Measurements from ENCODE around the gene CLEC20A.
A peak's percentile ranks its signal among the peaks of the same experiment; 100 is the strongest.

The CLEC20A gene

DNA sequence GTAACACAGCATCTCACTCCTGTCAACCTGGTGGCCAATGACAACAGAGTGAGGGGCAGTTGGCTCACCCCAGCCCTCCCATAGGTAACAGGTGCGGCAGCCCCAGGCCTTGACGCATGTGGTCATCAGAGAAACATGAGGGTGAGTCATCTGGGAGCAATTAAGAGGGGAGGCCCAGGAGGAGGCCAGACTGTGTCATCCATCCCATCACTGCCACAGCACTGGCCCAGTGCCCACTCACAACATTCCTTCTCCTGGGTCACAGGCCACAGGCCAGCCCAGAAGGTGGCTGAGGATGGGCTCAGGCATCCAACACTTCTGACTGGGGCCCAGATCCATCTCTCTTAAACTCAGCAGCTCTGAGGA is 33.3 kb upstream of the CLEC20A start:
- DNase-seq (ENCODE audit: extremely low read depth, low read depth): peak; percentile 68
- TF ChIP-seq, protein P1, sequence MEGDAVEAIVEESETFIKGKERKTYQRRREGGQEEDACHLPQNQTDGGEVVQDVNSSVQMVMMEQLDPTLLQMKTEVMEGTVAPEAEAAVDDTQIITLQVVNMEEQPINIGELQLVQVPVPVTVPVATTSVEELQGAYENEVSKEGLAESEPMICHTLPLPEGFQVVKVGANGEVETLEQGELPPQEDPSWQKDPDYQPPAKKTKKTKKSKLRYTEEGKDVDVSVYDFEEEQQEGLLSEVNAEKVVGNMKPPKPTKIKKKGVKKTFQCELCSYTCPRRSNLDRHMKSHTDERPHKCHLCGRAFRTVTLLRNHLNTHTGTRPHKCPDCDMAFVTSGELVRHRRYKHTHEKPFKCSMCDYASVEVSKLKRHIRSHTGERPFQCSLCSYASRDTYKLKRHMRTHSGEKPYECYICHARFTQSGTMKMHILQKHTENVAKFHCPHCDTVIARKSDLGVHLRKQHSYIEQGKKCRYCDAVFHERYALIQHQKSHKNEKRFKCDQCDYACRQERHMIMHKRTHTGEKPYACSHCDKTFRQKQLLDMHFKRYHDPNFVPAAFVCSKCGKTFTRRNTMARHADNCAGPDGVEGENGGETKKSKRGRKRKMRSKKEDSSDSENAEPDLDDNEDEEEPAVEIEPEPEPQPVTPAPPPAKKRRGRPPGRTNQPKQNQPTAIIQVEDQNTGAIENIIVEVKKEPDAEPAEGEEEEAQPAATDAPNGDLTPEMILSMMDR (IDR thresholded peaks at IDR 0.05; ENCODE audit: low read depth, low read length, missing control alignments): no peak
- H3K4me3 ChIP-seq (replicated peaks; ENCODE audit: low read depth, low read length): no peak overlapping the region

DNA sequence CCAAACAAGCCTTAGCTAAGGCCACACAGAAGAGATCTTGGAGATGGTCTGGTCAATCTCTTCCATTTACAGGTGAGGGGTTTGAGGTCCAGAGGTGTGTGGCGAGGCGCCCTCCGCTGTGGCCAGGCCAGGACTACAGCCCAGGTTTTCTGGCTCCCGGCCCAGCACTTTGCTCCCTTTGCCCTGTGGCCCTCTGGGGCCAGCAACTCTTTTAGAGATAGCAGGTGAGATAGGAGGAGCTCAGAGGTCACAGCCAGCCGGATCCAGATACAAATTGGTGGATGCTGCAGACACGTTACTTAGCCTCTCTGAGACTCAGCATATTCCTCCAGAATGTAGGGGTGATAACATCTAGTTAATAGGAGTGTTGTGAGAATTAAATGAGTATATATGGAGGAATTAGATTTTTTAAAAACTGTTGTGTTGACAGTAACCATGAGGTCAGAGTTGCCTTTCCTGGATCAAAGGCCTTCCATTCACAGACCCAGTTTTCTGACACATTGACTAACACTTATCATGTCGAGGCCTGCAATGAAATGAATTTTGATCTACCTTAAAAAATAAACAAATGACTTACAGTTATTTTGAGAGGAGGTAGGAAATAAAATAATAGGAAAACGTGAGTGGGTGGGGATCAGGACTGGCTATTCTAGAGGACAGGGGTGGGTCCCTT is 32.7 kb upstream of the CLEC20A start:
- TF ChIP-seq, protein P1 (IDR thresholded peaks at IDR 0.05; ENCODE audit: low read depth, low read length, missing control alignments): no peak
- DNase-seq (ENCODE audit: extremely low read depth, low read depth): no peak

DNA sequence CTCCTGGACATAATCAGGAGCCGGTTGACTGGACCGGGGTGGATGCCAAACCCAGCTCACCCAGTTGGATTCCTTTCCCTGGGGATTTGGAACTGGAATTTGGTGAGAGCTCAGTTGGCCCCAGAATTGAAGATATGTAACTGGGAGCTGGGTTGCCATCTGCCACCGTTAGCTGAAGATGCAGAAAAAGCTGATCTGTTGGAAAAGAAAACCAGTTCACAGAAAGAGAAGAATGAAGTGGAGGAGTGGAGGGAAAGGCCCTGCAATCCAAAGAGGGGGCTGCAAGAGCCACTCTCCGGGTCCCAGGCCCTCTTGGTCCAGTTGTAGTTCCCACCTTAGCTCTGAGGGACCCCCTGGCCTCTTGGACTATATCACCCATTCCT is 32.2 kb upstream of the CLEC20A start:
- H3K4me3 ChIP-seq (replicated peaks; ENCODE audit: low read depth, low read length): no peak overlapping the region
- TF ChIP-seq, protein P1 (IDR thresholded peaks at IDR 0.05; ENCODE audit: low read depth, low read length, missing control alignments): no peak
- no peak for DNase-seq (ENCODE audit: extremely low read depth, low read depth)

More for the DNA sequence above, 32.7 kb upstream of the CLEC20A start:
- H3K4me3 ChIP-seq (replicated peaks; ENCODE audit: low read depth, low read length): no peak overlapping the region

DNA sequence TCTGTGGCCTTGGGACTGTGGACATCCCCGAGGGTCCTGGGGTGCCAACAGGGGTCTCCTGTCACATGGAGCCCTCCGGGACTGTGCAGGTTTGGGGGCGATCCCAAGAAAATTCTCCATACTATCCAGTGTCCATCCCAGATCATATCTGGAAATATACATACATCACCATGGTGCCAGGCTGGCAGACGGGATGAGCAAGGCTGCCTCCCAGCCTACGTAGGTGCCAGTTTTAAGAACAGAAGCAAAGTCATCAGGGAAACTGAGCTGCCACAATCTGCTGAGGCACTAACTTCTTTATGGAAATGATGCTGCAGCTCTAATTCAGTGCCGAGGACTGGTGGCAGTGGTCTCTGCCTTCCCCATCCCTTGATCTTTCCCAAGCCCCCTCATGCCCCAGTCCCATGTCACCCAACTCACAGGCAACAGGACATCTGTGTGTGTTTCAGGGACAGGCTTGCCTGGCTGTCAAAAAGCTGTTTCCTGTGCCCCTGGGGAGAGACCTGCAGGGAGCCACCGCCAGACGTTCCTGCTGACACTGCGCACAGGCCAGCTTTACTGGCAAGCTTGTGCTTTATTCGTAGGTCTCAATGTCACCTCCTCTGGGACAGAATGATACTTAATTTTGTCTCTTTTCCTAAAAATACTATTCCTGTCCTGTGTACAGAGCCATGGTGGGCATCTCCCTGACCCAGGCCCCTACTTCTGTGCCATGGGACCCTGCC is 31.6 kb upstream of the CLEC20A start:
- DNase-seq (ENCODE audit: extremely low read depth, low read depth): no peak
- H3K4me3 ChIP-seq (replicated peaks; ENCODE audit: low read depth, low read length): no peak overlapping the region
- TF ChIP-seq, protein P1 (IDR thresholded peaks at IDR 0.05; ENCODE audit: low read depth, low read length, missing control alignments): no peak

DNA sequence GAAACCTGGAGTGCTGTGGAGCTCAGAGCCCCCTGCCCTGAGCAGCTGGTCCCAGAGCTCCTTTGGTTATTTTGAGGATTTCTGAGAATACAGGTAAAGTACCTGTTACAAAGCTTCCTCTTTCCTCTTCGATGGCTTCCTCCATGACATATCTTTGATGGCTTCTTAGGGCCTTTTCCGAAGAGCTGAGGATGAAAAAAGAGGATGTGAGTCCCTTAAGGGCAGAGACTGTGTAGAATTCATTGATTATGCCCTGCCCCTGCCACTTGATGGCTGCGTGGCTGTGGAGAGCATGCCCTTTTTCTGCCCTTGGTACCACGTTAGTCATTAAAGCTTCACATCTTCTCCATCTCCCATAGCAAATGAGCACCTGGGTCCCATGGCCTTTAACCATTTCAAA is 30.4 kb upstream of the CLEC20A start:
- TF ChIP-seq, protein P1 (IDR thresholded peaks at IDR 0.05; ENCODE audit: low read depth, low read length, missing control alignments): no peak
- DNase-seq (ENCODE audit: extremely low read depth, low read depth): no peak
- H3K4me3 ChIP-seq (replicated peaks; ENCODE audit: low read depth, low read length): no peak overlapping the region

DNA sequence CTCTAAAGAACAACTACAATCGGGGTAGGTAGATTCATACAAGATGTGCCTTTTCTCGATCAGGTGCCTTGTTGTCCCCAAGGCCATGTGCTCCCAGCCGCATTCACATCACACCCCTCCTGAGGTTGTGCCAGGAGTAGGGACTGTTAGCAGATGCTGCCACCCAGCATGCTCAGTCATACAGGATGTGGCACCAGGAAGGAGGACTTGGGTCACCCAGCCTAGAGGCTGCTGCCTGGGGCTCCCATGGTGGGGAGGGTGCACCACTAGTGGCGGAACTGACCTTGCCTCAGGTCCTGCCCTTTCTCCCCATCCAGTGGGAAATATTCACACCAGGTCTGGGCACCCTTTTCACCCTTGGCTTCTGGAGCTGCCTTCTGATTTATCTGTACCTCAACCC is 24.5 kb upstream of the CLEC20A start:
- DNase-seq (ENCODE audit: extremely low read depth, low read depth): no peak
- H3K4me3 ChIP-seq (replicated peaks; ENCODE audit: low read depth, low read length): no peak overlapping the region
- TF ChIP-seq, protein P1 (IDR thresholded peaks at IDR 0.05; ENCODE audit: low read depth, low read length, missing control alignments): no peak
